SKM-1 treated with dmso at 0.1 percent for 144 hours (cell line): ENCODE measurements around the gene ARHGEF39.
"Not testable (repeated sequence)": the region's sequence is repeated elsewhere in the genome, so short reads cannot be mapped to it uniquely, and the experiment has no call there.

Source experiments
- DNase-seq: peaks from one replicate; lab custom pipeline; 2025; ENCODE audit not compliant: unreplicated experiment; lab: John Stamatoyannopoulos, UW

Gene ARHGEF39

DNA sequence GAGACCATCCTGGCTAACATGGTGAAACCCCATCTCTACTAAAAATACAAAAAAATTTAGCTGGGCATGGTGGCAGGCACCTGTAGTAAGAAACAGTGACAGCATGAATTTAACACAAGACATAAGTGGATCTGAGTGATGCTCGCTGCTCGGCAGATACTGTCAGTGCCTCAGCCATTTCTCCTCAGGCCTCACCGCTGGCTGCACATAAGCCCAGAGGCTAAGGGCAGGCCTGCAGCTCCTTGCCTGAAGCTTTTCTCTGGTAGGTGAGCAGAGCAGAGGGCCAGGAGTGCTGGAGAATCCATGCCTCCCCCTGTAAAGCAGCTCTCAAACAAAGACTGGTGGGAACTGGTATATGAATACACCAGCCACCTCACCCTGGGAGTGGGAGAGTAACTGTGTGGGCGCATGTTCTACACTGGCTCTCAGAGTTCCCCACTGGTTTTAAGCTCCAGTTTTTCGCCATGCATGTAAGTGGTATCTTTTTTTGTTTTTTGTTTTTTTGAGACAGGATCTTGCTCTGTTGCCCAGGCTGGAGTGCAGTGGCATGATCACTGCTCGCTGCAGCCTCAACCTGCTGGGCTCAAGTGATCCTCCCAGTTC lies 36.5 kb downstream of the ARHGEF39 start:
- no peak for DNase-seq

DNA sequence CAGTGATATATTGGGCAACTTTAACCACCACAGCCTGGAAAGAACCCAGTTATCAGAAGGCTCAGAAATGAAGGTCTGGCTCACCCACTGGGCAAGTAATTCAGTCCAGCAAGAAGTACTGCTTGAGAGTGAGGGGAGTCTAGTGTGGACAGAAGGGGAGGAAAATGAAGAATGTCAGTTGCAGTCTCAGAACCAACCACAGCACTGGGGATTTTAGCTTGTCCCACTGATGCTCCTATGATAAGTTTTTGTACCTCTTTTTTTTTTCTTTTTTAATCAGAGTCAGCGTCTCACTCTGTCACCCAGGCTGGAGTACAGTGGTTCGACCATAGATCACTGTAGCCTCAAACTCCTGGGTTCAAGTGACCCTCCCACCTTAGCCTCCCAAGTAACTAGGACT lies 37.4 kb downstream of the ARHGEF39 start:
- no peak for DNase-seq

DNA sequence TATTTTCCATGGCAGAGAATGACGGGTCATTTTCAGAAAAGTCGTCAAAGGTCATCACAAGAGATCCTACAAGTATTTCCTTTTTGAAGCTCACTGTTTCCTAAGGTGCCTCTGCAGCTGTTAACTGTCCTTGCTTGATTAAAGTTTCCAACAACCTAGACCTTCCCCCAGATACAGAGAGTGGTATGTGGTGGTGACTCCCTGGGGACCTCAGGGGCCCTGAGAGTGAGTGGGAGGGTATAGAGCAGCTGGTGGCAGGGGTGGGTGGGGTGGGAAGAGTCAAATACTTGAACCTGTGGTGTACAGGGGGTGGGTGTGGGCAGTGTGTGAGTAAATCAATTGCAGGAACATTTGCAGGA lies 45.2 kb downstream of the ARHGEF39 start:
- no peak for DNase-seq

DNA sequence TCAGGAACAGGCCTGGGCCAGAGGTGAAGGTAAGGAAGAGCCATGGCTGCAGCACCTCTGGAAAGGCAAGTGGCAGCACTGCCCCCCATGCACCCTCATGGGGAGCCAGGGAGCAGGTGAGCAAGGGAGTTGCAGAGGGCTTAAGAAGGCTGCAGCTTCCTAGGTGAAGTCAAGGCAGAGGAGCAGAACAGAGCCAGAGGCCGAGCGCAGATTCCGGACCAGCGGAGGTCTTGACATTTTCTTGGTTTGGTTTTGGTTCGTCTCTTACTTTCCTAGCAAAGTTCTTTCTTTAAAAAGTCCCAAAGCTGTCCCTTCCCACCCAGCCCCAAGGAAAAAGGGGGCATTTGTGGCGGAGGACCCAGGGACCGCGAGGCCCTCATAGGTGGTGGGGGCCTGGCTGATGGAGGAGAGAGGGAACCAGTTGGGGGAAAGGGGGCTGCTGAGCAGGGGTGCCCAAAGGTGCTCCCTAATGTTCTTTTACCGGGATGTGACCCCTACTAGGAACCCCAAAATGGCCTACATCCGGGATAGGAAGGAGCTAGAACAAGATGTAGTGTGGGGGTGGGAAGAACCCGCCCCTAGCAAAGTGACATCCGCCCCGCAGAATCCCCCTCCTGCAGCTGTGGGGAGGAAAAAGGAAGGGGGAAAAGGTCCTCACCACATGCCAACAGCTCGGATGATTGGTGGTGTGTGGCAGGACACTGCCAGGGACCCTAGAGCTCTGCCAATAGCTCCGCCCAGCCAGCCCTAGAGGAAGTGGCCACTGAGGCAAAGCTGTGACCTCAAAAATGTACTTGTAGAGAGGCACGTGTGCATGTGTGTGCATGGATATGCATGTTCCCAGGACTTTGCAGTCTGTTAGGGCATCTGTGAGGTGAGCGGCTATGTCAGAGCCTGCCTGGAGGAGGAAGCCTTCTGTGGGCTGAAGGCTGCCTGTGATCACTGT lies 45.9 kb downstream of the ARHGEF39 start:
- peak; percentile 39 for DNase-seq

DNA sequence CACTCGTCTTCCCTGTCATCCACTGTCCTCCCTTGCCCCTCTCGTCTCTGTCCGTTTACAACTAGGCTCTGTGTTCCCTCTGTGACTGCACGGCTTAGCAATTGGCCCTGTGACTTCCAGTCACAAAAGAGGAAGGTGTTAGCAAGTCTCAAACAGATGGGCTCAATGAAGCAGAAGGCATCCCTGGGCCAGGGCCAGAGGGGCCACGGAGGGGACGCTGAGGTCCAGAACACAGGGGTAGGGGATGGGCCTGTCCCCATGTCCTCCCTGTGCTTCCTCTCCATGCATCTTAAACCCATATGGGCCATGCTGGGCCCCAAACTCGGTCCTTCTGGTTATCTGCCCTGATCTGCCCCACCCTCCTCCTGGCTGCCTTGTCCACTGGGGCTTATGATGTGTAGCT lies 46.7 kb downstream of the ARHGEF39 start, which contains the start of gene CD72:
Gene CD72 (minus strand): TSS at position 89 of the 403 bp plus-strand sequence. CDS start 110 bp downstream, outside the sequence.
- peak; percentile 8 for DNase-seq

DNA sequence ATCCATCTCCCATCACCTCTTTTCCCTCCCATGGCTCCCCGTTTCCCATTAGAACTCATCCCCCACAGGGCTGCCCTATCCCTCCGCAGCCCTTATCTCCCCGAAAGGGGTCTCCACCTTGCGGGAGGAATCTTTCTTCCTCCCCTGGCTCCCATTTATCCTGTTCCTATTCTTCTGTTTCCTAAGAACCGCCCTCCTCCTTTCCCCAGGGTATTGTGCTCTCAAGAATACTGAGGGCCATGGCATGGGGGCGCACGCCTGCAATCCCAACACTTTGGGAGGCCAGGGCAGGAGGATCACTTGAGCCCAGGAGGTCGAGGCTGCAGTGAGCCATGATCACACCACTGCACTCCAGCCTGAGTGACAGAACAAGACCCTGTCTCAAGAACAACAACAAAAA lies 47.4 kb downstream of the ARHGEF39 start:
- no peak for DNase-seq

DNA sequence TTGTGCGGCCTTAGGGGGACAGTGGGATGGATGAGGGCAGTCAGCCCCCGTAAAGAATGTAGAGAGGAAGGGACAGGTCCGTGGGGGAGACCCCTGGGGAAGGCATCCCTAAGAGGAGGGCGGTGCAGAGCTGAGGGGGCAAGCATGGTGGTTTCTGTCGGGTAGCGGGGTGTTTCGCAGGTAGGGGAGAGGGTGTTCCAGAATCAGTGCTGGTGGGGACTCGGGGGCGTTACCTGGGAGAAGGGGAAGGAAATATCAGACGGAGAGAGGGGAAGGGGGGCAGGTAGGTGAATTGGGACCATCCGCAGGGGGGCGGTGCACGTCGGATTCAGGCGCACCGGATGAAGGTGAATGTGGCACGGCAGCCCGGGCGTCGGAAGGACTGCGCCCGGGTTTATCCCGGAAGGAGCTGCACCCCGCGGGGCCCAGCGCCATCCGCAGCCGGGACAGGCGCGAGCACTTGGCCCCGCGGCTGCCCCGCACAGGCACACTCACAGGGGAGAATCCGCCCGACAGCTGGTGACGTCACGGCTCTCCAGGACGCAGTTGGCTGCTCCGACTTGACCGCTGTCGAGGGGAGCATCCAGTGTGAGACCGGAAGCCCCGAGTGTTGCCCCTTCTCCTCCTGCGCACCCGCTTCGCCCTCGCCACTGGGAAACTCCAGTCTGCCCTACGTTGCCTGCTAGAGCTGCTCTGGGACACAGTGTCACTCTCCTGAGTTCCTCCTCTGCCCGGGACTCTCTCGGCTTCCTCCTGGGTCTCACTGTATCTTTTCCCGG lies 48.1 kb downstream of the ARHGEF39 start:
- DNase-seq: no peak

DNA sequence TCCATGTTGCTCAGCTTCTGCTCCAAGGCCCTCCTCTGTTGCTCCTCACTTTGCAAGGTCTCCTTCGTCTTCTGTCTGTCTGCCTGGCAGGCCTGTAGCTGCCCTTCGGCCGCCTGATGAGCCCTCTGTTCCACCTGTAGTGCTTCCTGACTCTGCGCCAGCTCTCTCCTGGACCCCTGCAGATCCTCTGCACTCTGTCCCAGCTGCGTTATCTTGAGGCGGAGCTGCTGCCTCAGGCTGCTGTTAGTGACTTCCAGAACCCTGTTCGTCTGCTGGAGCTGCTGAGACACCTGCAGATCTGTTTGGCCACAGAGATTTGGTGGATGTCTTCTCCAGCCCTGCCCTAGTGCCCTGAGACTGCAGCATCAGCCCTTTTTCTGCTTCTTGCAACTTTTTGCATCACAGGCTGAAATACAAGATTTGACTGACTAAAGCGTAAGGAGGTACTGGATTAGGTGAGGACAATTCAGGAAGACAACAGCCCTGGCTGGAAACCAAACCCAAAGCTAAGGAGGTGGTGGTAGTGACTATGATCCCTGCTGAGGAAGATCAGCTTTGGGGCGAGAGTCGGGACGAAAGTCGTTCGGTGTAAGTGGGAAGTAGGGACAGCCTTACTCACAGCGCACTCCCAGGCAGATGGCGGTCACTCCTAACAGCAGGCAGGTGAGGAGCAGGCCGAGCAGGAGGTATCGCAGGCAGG lies 48.9 kb downstream of the ARHGEF39 start:
- DNase-seq: no peak

DNA sequence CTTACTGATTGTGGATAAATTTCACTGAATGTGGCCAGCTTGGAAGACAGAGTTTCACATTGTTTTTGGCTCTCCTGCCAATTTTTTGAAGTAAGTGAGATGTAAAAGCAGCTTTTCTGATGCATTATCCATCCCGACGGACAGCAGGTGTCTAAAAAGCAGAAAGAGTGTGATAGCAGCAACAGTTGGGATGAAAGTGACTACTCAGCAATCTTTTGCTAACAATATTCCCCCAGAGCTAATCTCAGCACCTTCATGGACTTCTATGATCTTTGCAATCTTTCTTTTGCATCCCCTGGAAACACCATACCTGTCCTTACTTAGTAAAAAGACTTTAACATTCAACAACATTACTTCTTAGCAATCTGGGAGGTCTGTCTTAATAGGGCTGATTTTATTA lies 52.2 kb downstream of the ARHGEF39 start:
- no peak for DNase-seq

DNA sequence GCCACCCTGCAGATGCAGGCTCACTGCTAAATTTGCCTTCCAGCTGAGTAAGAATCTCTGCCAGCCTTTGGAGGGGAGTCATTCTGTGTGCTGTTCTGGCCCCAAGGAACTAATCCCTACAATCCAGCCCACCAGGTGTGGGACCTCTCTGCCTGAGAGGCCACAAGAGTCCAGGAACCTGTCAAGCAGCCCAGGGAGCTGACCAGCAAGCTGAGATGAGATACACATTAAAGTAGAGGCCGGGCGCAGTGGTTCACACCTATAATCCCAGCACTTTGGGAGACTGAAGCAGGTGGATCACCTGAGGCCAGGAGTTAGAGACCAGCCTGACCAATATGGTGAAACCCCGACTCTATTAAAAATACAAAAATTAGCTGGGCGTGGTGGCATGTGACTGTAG lies 52.9 kb downstream of the ARHGEF39 start:
- DNase-seq: not testable (repeated sequence)

DNA sequence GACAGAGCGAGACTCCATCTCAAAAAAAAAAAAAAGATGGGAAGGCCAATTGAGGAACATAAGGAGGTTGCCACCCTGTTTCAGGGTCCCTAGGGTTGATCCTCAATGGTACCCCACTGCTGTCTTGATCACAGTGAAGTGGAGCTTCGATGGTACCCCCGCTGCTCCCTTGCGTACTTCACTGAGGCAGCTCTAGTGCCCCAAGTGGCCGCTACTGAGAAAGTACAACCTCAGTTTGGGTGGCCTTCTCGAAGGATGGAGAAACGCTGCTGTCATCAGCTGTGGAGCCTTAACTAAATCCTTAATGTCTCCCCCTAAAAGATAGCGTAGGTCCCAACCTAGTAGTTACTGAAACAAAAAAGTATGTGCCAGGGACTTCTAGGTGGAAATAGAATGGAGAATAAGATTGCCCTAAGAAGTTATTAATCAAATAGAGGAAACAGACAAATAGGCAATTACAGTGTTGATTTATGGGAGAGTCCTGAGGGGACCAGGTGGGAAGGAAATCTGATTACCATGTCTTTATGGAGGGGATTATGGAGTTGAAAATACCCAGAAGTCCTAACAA lies 53.7 kb downstream of the ARHGEF39 start:
- DNase-seq: peak; percentile 7

DNA sequence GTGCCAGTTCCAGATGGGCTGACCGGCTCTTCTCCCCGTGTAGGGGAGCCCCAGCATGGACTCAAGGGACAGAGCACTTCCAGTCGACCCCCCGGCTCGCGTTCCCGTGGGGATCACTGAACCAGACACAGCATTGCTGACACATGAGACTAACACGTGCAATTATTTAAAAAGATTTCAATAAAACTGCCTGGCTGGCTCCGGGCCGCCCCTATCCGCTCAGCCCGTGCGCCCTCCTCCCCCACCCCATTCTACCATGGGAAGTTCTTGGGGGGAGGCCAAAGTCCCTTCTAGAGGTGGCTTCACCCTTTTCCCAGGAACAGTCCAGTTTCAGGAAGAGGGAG lies 55.2 kb downstream of the ARHGEF39 start:
- no peak for DNase-seq
